Liver (tissue), 9 donors: ENCODE measurements around the gene CD164L2. TPM values are rescaled to one million over a fixed set of nuclear protein-coding genes. Genes with fewer than 3 reads are reported as not detected.
"Not testable (repeated sequence)": the region's sequence is repeated elsewhere in the genome, so short reads cannot be mapped to it uniquely, and the experiment has no call there.

Experiments
- DNase-seq: peaks from one replicate; pipeline ENCODE4 v3.0.0-alpha.2; 2017; ENCODE audit warnings: low spot score
- H3K27ac ChIP-seq, 2 donors: one replicate each; pipeline ENCODE4 v1.7.0; 2013; ENCODE audit warnings: inconsistent platforms in 2 of 2, low read length in 2 of 2, control low read depth in 1 of 2, low read depth in 1 of 2, mild to moderate bottlenecking in 1 of 2
- H3K27me3 ChIP-seq, 4 donors: one replicate each; pipeline versions ENCODE4 v1.6.1 to v1.7.0; 2013; ENCODE audit warnings: low read length in 3 of 4, inconsistent platforms in 1 of 4, mild to moderate bottlenecking in 1 of 4, moderate library complexity in 1 of 4; ENCODE audit not compliant: control insufficient read depth in 4 of 4, insufficient read depth in 4 of 4
- H3K36me3 ChIP-seq, 4 donors: one replicate each; pipeline versions ENCODE4 v1.6.1 to v1.7.0; 2013; ENCODE audit warnings: low read length in 3 of 4, mild to moderate bottlenecking in 3 of 4, low read depth in 1 of 4, moderate library complexity in 1 of 4; ENCODE audit not compliant: control insufficient read depth in 4 of 4, insufficient read depth in 3 of 4
- H3K4me1 ChIP-seq, 4 donors: one replicate each; pipeline versions ENCODE4 v1.6.1 to v1.7.0; 2013; ENCODE audit warnings: low read length in 3 of 4, mild to moderate bottlenecking in 3 of 4, moderate library complexity in 1 of 4; ENCODE audit not compliant: control insufficient read depth in 4 of 4, insufficient read depth in 4 of 4
- H3K4me3 ChIP-seq, 3 donors: one replicate each; pipeline versions ENCODE4 v1.6.1 to v1.7.0; 2013; ENCODE audit warnings: low read length in 3 of 3, control low read depth in 1 of 3, low read depth in 1 of 3, mild to moderate bottlenecking in 1 of 3
- H3K9ac ChIP-seq, 2 donors: one replicate each; pipeline ENCODE4 v1.7.0; 2013; ENCODE audit warnings: low read length in 2 of 2, mild to moderate bottlenecking in 2 of 2, moderate library complexity in 2 of 2, control low read depth in 1 of 2, low read depth in 1 of 2
- H3K9me3 ChIP-seq, 4 donors: one replicate each; pipeline versions ENCODE4 v1.6.1 to v1.7.0; 2013; ENCODE audit warnings: low read length in 3 of 4; ENCODE audit not compliant: control insufficient read depth in 4 of 4
- ATF3 ChIP-seq: IDR thresholded peaks from 2 replicates; pipeline ENCODE4 v1.6.1; 2016; ENCODE audit warnings: antibody characterized with exemption
- CTCF ChIP-seq: fragments of 150-350 bp; IDR thresholded peaks from 2 replicates; pipeline ENCODE4 v1.5.1; 2017; ENCODE audit warnings: improper control_type of control experiment, low read depth, low read length; ENCODE audit not compliant: missing input control
- EGR1 ChIP-seq, 2 donors: IDR thresholded peaks; 2 replicates each; pipeline ENCODE4 v1.6.1; 2016 to 2018; ENCODE audit warnings: antibody characterized with exemption in 2 of 2, low read depth in 2 of 2
- FOXA1 ChIP-seq: IDR thresholded peaks from 2 replicates; pipeline ENCODE4 v1.6.1; 2016; ENCODE audit warnings: antibody characterized with exemption
- FOXA2 ChIP-seq: IDR thresholded peaks from 2 replicates; pipeline ENCODE4 v1.6.1; 2016; ENCODE audit warnings: antibody characterized with exemption
- GABPA ChIP-seq, 2 donors: IDR thresholded peaks in 1 of 2; conservative IDR thresholded peaks in 1 of 2; 2 replicates each; pipeline ENCODE4 v1.6.1; 2016; ENCODE audit warnings: antibody characterized with exemption in 2 of 2, mild to moderate bottlenecking in 1 of 2, moderate library complexity in 1 of 2
- HNF4A ChIP-seq, 2 donors: conservative IDR thresholded peaks; 2 replicates each; pipeline ENCODE4 v1.6.1; 2016; ENCODE audit warnings: antibody characterized with exemption in 2 of 2, mild to moderate bottlenecking in 2 of 2
- HNF4G ChIP-seq: IDR thresholded peaks from 2 replicates; pipeline ENCODE4 v1.6.1; 2016; ENCODE audit warnings: antibody characterized with exemption
- JUND ChIP-seq, 2 donors: IDR thresholded peaks; 2 replicates each; pipeline ENCODE4 v1.6.1; 2016; ENCODE audit warnings: antibody characterized with exemption in 2 of 2
- MAX ChIP-seq: IDR thresholded peaks from 2 replicates; pipeline ENCODE4 v1.6.1; 2016; ENCODE audit warnings: antibody characterized with exemption
- NR2F2 ChIP-seq: IDR thresholded peaks from 2 replicates; pipeline ENCODE4 v1.6.1; 2016; ENCODE audit warnings: antibody characterized with exemption
- RAD21 ChIP-seq, 2 donors: IDR thresholded peaks; 2 replicates each; pipeline ENCODE4 v1.6.1; 2016; ENCODE audit warnings: antibody characterized with exemption in 2 of 2, mild to moderate bottlenecking in 2 of 2
- REST ChIP-seq: IDR thresholded peaks from 2 replicates; pipeline ENCODE4 v1.6.1; 2016; ENCODE audit warnings: antibody characterized with exemption, mild to moderate bottlenecking
- RXRA ChIP-seq, 2 donors: IDR thresholded peaks; 2 replicates each; pipeline ENCODE4 v1.6.1; 2017 to 2018; ENCODE audit warnings: antibody characterized with exemption in 2 of 2, mild to moderate bottlenecking in 1 of 2
- SP1 ChIP-seq: IDR thresholded peaks from 2 replicates; pipeline ENCODE4 v1.6.1; 2018; ENCODE audit warnings: antibody characterized with exemption, mild to moderate bottlenecking
- YY1 ChIP-seq: IDR thresholded peaks from 2 replicates; pipeline ENCODE4 v1.6.1; 2016; ENCODE audit warnings: antibody characterized with exemption, mild to moderate bottlenecking
- ZBTB33 ChIP-seq: IDR thresholded peaks from 2 replicates; pipeline ENCODE4 v1.6.1; 2016; ENCODE audit warnings: antibody characterized with exemption
- WGBS: extraction: QIAGEN DNeasy Blood & Tissue Kit; methylation state at CpG from one replicate; pipeline ENCODE4 v1.1.7; 2013; 5-methylcytosine and 5-hydroxymethylcytosine counted together
- polyA plus RNA-seq, 2 donors: library from polyadenylated mRNA; stranded (reverse) in 1 of 2; unstranded in 1 of 2; fragments of 200-250 nt in 1 of 2; fragments of >200 nt in 1 of 2; fragmentation: Nextera tagmentation in 1 of 2; extraction: Ambion mirVana in 1 of 2; gene quantifications; one replicate each; pipeline versions ENCODE4 v1.2.1 to v1.2.3, GENCODE V29; 2013 to 2015
- total RNA-seq, 2 donors: library from RNA; depleted of rRNA; stranded (reverse); fragments of >200 nt; gene quantifications; one replicate each; pipeline ENCODE4 v1.2.3, GENCODE V29; 2014
- donor health status: healthy.
- donor health status: healthy.
- donor health status: healthy.
- donor health status: healthy.
- donor health status: healthy.

CD164L2 gene
- total and polyA plus RNA-seq, 4 donors = not detected

- Histone ChIP-seq H3K36me3 (peaks cover 3 to 44% (median 20%) of the 10 kb centered on the region in 4 donors), H3K4me1 (peaks cover 0 to 12% (median 2%) of the 10 kb centered on the region in 4 donors)
- H3K27ac ChIP-seq, H3K9me3 ChIP-seq, H3K4me3 ChIP-seq, H3K27me3 ChIP-seq, DNase-seq, H3K9ac ChIP-seq: not testable (repeated sequence)
- WGBS = 91% methylated on average over 2 of the region's 2 CpGs
Observed at GRCh38 chr1:27406791-27407190, 23.7 kb upstream of the CD164L2 start.

- no peaks in the 10 kb centered on the region for H3K27me3 ChIP-seq
- H3K9me3 ChIP-seq = no peaks in the 10 kb centered on the region
- H3K36me3 ChIP-seq = peaks cover 3 to 42% (median 19%) of the 10 kb centered on the region in 4 donors
- no peak overlapping the region for H3K9ac ChIP-seq
- DNase-seq = no peak
- WGBS = 92% methylated on average over 4 of the region's 4 CpGs
- no peak overlapping the region for H3K4me3 ChIP-seq
- TF ChIP-seq RAD21 (IDR thresholded peaks at IDR 0.05) (no peak), EGR1 (IDR thresholded peaks at IDR 0.05; ENCODE audit: low read depth in 2 of 2) (no peak), FOXA1 (no peak), CTCF (no peak), HNF4G (no peak), SP1 (no peak), JUND (IDR thresholded peaks at IDR 0.05) (no peak), RXRA (IDR thresholded peaks at IDR 0.05) (no peak), HNF4A (conservative IDR thresholded peaks at IDR 0.05) (no peak), NR2F2 (no peak), GABPA (IDR thresholded peaks at IDR 0.05 in 1 of 2, conservative IDR thresholded peaks at IDR 0.05 in 1 of 2) (no peak), ATF3 (no peak), YY1 (no peak), MAX (no peak), ZBTB33 (no peak), REST (no peak), FOXA2 (no peak)
- H3K27ac ChIP-seq = no peak overlapping the region
- peaks cover 0 to 12% (median 2%) of the 10 kb centered on the region in 4 donors for H3K4me1 ChIP-seq
Observed at GRCh38 chr1:27406362-27406680, 23.2 kb upstream of the CD164L2 start.

GRCh38 chr1:27405598-27406361 lies 22.6 kb upstream of the CD164L2 start:
- H3K4me3 ChIP-seq, H3K27me3 ChIP-seq, H3K27ac ChIP-seq, H3K9me3 ChIP-seq, DNase-seq, H3K9ac ChIP-seq: not testable (repeated sequence)
- peaks cover 0 to 12% (median 2%) of the 10 kb centered on the region in 4 donors for H3K4me1 ChIP-seq
- peaks cover 3 to 37% (median 14%) of the 10 kb centered on the region in 4 donors for H3K36me3 ChIP-seq
- 92% methylated on average over 17 of the region's 18 CpGs for WGBS
